Measurements from ENCODE around the gene TBATA.

TBATA gene

DNA sequence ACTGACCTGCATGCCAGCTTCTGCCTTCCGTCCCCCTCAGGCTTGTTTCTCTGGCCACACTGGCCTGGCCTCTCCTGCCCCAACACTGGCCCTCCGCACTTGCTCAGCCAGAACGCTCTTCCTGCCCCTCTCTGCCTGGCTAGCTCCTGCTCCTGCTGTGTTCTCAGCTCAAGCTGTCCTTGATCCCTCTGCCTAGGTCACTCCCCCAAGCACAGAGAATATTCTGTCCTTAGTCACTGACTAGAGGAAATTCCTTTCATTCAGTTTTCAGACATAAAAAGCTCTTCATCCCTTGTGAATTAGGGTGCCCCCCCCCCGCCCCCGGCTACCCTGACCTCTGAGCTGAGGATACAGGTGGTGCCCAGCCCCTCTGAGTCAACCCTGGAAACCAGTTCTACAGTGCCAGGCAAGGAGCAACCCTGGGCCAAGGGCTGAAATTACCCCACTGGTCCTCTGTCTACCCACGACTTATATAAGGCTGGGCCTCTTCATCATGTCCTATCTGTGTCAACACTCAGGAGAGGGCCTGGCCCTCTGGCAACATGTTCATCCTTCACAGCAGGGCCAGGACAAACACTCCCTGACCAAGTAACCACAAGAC, 23.9 kb upstream of the TBATA start:
- no peak for DNase-seq (ENCODE audit: low read depth in 2 of 2, low spot score in 1 of 2)

GRCh38 chr10:70807556-70807955, 22.4 kb upstream of the TBATA start:
- DNase-seq (ENCODE audit: low read depth in 2 of 2, low spot score in 1 of 2), result no peak

DNA sequence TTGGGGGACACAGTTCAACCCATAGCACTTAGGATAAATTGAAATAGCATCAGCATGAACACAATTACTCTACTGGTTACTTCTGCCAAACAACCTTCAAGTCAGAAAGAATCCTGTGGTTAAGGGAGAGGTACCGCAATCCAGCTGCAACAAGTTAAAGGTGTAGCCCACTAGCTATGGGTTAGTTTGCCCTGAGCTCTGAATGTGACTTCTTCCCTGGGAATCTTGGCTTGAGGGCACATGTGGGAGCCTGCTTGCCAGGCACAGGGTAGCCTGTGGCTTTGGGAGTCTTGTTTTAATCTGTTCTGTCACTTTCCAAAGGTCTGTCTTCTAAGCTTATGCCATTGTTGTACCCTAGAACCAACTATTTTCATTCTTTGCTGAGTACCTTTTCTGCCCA, 21.7 kb upstream of the TBATA start:
- DNase-seq (ENCODE audit: low read depth in 2 of 2, low spot score in 1 of 2), result no peak

DNA sequence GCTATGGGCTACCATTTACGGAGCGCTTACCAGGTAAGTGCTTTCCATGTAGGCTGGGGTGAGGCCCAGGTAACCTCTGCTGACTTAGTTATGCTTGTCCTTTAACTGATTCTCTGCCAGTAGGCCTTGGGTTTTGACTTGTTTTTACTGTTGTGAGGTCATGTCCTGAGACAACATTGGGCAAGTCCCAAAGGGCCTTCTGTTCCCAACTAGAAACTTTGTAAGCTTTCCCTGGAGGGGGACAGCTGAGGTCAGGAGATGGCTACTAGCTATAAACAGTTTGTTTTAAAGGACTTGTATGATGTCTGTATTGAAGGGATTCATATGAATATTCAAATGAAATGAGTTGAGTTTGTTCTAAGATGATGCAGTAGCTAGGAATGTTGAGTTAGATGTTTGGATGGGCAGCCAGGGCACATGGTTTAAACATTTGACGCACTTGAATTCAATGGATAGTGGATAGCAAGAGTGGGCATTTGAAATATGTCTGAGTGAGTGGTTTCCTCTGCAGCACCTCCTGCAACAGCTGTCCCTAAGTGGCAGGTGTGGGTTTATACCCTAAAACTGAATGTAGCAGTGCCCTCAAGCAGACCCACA, 20.5 kb upstream of the TBATA start:
- DNase-seq (ENCODE audit: low read depth in 2 of 2, low spot score in 1 of 2), result no peak

DNA sequence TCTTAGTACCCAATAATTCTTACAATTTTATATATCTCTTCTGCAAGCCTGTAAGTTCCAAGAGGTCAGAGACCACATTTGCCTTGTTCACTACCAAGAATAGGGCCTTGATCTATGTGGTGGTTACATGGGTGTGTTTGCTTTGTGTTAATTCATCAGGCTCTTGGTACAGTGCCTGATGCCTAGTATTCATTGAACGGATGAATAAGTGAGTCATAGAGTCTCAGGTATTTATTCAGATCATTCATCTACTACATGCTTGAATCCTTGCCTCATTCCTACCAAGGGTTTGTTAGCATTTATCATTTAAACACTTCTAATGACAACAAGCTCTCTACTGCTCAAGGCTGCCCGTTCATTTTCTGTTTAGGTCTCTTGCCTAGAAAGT, 19.2 kb upstream of the TBATA start:
- DNase-seq (ENCODE audit: low read depth in 2 of 2, low spot score in 1 of 2), result no peak

GRCh38 chr10:70803775-70804420, 18.7 kb upstream of the TBATA start:
- no peak for DNase-seq (ENCODE audit: low read depth in 2 of 2, low spot score in 1 of 2)

GRCh38 chr10:70801854-70802253, 16.7 kb upstream of the TBATA start:
- DNase-seq (ENCODE audit: low read depth in 2 of 2, low spot score in 1 of 2), result no peak

DNA sequence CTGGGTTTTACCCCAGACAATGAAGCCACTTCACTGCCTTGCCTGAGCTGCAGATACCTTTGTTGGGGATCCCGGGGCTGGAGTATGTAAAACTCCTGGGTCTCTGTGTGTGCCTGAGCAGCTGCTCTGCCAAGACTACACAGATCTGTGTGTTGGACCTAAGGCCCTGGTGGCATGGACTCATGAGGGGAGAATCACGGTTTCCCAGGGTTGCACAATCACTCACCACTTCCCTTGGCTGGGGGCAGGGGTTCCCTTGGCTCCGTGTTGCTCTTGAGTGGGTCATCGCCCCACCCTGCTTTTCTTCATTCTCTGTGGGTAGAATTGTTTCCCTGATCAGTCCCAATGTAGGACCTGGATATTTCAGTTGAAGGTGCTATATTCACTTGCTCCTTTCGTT, 13.9 kb upstream of the TBATA start:
- DNase-seq (ENCODE audit: low read depth in 2 of 2, low spot score in 1 of 2), result no peak

- DNase-seq (ENCODE audit: low read depth in 2 of 2, low spot score in 1 of 2), result no peak
These were observed 12.7 kb upstream of the TBATA start for GRCh38 chr10:70797840-70798239.

GRCh38 chr10:70795613-70796012, 10.4 kb upstream of the TBATA start:
- no peak for DNase-seq (ENCODE audit: low read depth in 2 of 2, low spot score in 1 of 2)

GRCh38 chr10:70791386-70792039, 6.3 kb upstream of the TBATA start:
- DNase-seq (ENCODE audit: low read depth in 2 of 2, low spot score in 1 of 2), result no peak

GRCh38 chr10:70786799-70787415, 1.7 kb upstream of the TBATA start:
- DNase-seq (ENCODE audit: low read depth in 2 of 2, low spot score in 1 of 2), result no peak

DNA sequence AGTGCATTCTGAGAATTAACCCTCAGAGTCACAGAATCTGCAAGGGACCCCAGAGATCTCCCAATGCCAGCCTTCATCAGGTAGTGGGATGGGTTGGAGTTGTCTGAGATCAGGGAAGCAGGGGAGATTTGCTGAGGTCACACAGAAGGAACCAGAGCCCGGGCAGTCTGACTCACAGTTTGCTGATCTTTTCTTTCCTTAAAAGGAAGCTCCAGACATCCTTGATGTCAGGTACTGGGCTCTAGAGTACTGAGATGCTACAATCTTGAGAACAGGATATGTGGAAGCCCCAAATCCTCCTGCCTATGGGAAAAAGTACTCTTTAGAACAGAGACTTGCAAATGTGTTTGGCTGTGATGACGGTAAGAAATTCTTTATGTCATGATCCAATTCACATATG, 706 bp downstream of the TBATA start:
- DNase-seq (ENCODE audit: low read depth in 2 of 2, low spot score in 1 of 2), result no peak

GRCh38 chr10:70784016-70784415, 1.2 kb downstream of the TBATA start:
- no peak for DNase-seq (ENCODE audit: low read depth in 2 of 2, low spot score in 1 of 2)

GRCh38 chr10:70782746-70783680, 2.2 kb downstream of the TBATA start:
- DNase-seq (ENCODE audit: low read depth in 2 of 2, low spot score in 1 of 2), result no peak

- DNase-seq (ENCODE audit: low read depth in 2 of 2, low spot score in 1 of 2), result no peak
These were observed 3.0 kb downstream of the TBATA start for GRCh38 chr10:70782086-70782745.

DNA sequence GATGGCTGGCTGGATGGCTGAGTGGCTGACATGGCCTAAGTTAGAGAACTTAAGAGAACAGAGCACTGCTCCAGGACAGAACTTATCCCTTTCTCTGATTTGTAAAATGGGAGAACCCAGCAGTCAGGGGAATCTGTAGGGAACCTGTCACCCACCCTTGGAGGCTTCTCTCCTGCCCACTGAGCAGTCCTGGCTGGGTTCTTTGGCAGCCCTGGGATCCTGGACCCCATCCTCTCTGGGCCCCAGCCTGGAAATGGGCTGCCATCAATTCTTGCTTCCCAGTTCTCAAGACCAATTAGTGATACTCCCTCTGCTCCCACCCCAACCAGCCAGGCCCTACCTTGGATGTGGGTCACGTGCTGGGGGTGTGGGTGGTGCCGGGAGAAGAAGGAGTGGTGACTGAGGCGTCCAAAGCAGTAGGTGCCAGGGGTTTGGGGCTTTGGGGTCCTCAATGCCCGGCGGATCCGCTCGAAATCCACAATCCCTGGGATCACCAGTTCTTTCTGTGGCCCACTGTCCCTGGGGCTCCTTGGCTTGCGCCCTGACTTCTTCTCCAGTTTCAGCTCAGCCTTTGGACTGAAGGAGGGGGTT, 3.6 kb downstream of the TBATA start:
- DNase-seq (ENCODE audit: low read depth in 2 of 2, low spot score in 1 of 2), result no peak

GRCh38 chr10:70780772-70781171, 4.4 kb downstream of the TBATA start:
- no peak for DNase-seq (ENCODE audit: low read depth in 2 of 2, low spot score in 1 of 2)

DNA sequence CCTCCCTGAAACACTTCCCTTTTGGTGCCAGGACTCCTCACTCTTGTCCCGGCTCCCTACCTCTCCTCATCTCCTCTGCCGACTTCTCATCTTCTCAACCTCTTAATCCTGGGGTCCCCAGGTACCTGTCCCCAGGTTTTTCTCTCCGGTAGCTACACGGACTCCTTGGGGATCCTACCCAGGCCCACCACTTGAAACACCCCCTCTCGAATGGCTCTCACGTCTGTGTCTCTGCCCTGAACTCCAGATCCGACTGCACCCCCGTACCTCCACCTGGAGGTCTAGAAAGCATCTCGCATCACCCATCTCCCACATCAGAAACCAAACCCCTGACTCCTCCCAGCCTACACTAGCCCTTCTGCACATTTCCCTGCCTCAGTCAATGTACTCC, 4.8 kb downstream of the TBATA start:
- no peak for DNase-seq (ENCODE audit: low read depth in 2 of 2, low spot score in 1 of 2)

Measured in stimulated activated CD8-positive, alpha-beta memory T cell treated with anti-CD3 and anti-CD28 coated beads, Interleukin-4, amount 100 ng/mL, for 4 hours (primary cell).